Stimulated activated CD4-positive, alpha-beta T cell treated with anti-CD3 and anti-CD28 coated beads, Interleukin-15, amount 100 ng/mL, for 48 hours (primary cell): ENCODE measurements around the gene TFEC.
"Not testable (repeated sequence)": the region's sequence is repeated elsewhere in the genome, so short reads cannot be mapped to it uniquely, and the experiment has no call there.

Experiments
- DNase-seq, 2 donors: peaks; one replicate each; pipeline ENCODE4 v3.0.0-alpha.2; 2020; ENCODE audit warnings: low read depth in 2 of 2

Gene TFEC

GRCh38 chr7:115929736-115930135 is 100.8 kb downstream of the TFEC start:
- DNase-seq: not testable (repeated sequence)

DNA sequence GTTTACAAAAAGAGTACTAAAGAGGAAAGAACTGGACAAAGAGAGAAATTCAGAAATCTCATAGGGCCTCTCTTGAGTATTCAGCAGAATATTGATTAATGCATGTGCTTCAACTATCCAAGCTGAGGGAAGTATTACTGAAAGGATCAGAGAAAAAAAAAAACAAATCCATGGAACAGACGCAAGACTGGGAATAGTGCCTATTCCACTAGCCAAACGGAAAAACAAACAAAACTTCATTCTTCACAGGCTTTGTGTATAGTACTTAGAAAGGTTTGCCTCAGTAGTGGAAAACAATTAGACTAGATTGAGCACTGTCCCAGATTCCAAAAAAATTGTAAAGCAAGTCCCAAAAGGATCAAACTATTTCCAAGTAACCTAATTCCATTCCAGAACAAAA is 106.2 kb downstream of the TFEC start:
- DNase-seq: no peak

DNA sequence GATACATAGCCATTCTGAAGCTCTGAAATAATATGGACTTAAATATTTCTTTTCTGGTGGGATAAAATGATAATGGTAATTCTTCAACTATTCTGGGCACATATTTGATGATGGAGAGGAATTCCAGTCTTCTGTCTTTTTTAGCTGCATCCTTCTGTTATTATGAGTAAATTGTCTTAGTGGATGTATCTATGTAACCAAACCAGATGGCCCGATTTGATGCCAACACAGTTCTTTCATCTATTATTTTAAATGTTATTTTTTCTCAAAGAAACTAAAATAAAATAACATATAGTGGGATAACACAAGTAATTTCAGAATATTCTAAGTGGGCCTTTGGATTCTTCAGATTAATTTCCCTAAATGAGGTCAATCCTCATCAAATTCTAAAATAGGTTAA is 110.2 kb downstream of the TFEC start:
- no peak for DNase-seq

GRCh38 chr7:115914951-115915350 is 115.6 kb downstream of the TFEC start:
- DNase-seq: no peak

- DNase-seq: no peak
These were observed 119.1 kb downstream of the TFEC start for GRCh38 chr7:115911465-115911864.

GRCh38 chr7:115910541-115911164 is 119.9 kb downstream of the TFEC start:
- no peak for DNase-seq

GRCh38 chr7:115906731-115907130 is 123.8 kb downstream of the TFEC start:
- no peak for DNase-seq

DNA sequence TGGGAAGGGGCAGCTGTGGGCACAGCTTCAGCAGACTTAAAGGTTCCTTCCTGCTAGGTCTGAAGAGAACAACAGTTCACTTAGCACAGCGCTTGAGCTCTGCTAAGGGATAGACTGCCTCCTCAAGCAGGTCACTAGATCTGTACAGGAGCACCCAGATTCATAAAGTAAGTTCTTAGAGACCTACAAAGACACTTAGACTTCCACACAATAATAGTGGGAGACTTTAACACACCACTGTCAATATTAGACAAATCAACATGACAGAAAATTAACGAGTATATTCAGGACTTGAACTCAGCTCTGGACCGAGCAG is 140.9 kb downstream of the TFEC start:
- DNase-seq: no peak

- no peak for DNase-seq
These were observed 141.4 kb downstream of the TFEC start for GRCh38 chr7:115888981-115889668.

DNA sequence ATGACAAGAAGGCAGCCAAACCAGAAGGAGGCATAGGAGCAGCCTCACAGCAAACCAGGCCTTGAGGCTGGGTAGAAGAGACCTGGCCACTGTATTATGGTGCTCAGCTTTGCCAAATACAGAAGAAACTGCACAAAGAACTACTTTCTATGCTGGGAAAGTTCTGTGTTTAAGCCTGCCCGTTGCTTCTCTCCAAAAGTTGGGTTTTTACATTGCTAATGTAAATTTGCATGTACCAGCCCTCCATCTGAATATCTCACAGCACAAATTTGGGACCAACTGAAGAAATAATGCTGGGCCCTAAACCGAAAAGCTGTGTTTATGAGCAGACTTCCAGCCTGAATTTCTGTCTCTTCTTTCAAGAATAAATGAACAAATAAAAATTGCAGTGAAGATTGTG is 145.0 kb downstream of the TFEC start:
- DNase-seq: no peak
